Ishikawa (cell line): ENCODE results near the gene ARAP1.

Experiments
- CREB1 ChIP-seq: IDR thresholded peaks from 2 replicates; pipeline ENCODE4 v1.6.1; 2012; ENCODE audit warnings: low read depth
- EGR1 ChIP-seq: IDR thresholded peaks from 2 replicates; pipeline ENCODE4 v1.6.1; 2012
- MAX ChIP-seq: IDR thresholded peaks from 2 replicates; pipeline ENCODE4 v1.6.1; 2012
- REST ChIP-seq: IDR thresholded peaks from 2 replicates; pipeline ENCODE4 v1.6.1; 2012; ENCODE audit warnings: low read depth, mild to moderate bottlenecking
- TAF1 ChIP-seq: IDR thresholded peaks from 2 replicates; pipeline ENCODE4 v1.6.1; 2012; ENCODE audit warnings: low read depth, mild to moderate bottlenecking
- ZBTB7A ChIP-seq: IDR thresholded peaks from 2 replicates; pipeline ENCODE4 v1.6.1; 2012; ENCODE audit warnings: low read depth

- TF ChIP-seq EGR1 (no peak), REST (no peak), MAX (no peak), CREB1 (no peak), TAF1 (no peak), ZBTB7A (no peak)
These were observed 32.5 kb upstream of the ARAP1 start for GRCh38 chr11:72784662-72785061.
